ENCODE data around the gene IFIT1. TPM values are rescaled to one million over a fixed set of nuclear protein-coding genes. Genes with fewer than 3 reads are reported as not detected.
A peak's percentile ranks its signal among the peaks of the same experiment; 100 is the strongest.
"Not testable (repeated sequence)": the region's sequence is repeated elsewhere in the genome, so short reads cannot be mapped to it uniquely, and the experiment has no call there.

Gene IFIT1, protein sequence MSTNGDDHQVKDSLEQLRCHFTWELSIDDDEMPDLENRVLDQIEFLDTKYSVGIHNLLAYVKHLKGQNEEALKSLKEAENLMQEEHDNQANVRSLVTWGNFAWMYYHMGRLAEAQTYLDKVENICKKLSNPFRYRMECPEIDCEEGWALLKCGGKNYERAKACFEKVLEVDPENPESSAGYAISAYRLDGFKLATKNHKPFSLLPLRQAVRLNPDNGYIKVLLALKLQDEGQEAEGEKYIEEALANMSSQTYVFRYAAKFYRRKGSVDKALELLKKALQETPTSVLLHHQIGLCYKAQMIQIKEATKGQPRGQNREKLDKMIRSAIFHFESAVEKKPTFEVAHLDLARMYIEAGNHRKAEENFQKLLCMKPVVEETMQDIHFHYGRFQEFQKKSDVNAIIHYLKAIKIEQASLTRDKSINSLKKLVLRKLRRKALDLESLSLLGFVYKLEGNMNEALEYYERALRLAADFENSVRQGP
- 5.7 TPM for total RNA-seq

DNA sequence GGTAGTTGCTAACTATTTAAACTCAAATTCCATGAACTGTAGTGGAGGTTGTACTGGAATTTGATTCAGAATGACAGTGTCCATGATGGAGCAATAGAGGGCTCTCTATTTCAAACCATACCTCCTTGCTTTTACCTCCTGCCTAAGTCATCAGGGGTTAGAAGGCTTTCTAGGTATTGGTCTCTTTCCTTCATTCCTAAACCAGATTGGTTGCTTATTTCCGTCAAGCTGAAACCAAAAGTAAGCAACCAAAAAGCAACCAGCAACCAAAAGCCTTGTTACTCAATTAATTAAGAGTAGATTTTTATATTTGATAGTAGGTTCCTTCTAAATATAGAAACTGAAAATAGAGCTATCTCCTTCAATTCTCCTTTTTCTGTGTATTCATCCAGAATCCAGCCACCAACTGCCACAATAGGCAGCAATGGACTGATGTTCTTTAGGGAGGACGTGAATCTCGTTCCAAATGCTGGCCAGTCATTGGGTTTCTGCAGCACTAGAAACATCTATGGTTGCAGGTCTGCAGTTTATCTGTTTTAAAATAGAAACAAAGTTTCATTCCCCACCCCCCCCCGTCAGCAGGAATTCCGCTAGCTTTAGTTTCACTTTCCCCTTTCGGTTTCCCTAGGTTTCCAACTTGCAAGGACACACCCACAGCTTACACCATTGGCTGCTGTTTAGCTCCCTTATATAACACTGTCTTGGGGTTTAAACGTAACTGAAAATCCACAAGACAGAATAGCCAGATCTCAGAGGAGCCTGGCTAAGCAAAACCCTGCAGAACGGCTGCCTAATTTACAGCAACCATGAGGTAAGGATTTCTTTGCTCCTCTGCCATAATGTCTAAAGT is at the start of gene IFIT1:
IFIT1 (plus strand) TSS at position 717 of the 850 bp plus-strand sequence; CDS start at position 807, 90 bp downstream.
- no peak for FAIRE-seq
- DNase-seq (ENCODE audit: low spot score in 2 of 2): peak; percentile 39 to 51

DNA sequence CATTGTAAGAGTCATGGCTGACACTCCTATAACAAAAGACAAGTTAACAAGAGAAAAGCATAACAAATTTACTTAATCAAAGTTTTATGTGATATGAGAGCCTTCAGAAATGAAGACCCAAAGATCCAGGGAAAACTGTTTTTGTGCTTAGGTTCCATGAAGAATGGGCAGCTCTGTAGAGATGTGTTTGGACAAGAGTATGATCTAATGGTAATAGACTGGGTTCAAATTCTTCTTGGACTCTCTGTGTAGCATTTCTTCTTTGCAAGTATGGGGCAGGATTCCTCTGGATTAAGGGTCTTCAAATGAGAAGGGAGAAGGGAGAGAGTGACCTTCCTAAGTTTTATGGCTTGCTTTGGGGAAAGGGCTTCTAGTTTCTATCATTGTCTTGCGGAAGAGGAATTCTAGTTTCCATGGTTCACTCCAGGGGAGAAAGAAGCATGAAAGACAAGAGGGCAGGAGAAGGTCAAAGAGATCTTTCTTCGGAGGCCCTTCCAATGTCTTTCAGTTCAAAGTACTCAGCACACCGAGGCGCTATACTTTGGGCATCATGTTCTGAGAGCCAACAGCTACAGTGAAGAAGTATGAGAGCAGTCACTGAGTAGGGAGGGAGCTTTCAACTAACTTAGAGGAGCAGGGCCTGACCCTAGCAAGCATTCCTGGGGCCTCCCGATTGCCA is 49.2 kb upstream of the IFIT1 start:
- DNase-seq (ENCODE audit: low spot score in 2 of 2): no peak

DNA sequence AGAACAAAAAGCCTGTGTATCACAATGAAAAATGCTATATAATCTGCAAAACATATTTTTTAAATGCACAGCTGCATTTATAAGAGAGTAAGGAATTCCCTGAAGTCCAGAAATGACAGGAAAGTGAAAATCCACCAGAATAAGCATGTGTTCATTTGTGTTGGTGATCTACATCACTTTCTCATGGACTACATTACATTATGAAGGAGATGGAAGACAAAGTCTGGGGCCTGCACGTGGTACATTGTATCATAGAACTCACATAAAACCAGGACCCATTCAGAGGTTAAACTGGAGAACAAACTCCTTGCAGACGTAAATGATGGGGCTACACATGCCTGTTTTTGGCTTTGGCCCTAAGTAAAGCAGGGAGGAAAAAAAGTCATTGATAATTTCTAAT is 48.3 kb upstream of the IFIT1 start:
- no peak for DNase-seq (ENCODE audit: low spot score in 2 of 2)
- FAIRE-seq: no peak

More for the DNA sequence above, 49.2 kb upstream of the IFIT1 start:
- no peak for FAIRE-seq

DNA sequence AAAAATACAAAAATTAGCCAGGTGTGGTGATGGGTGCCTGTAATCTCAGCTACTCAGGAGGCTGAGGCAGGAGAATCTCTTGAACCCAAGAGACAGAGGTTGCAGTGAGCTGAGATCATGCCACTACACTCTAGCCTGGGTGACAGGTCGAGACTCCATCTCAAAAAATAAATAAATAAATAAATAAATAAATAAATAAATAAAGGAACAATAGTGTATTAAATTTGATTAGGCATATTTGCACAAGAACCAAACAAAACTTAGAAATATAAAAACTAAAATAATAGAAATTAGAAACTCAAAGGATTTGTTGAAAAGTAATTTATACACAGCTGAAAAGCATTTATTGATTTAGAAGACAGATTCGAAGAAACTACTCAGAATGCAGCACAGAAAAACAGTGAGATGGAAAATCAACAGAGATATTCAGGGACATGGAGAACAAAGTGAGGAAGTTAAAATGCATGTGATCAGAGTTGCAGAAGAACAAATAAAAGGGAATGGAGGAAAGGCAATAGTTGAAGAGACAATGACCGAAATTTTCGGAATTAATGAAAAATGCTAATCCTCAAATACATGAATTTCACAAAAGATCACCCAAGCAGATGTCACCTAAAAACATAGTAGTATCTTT is 46.9 kb upstream of the IFIT1 start:
- no peak for DNase-seq (ENCODE audit: low spot score in 2 of 2)
- no peak for FAIRE-seq

DNA sequence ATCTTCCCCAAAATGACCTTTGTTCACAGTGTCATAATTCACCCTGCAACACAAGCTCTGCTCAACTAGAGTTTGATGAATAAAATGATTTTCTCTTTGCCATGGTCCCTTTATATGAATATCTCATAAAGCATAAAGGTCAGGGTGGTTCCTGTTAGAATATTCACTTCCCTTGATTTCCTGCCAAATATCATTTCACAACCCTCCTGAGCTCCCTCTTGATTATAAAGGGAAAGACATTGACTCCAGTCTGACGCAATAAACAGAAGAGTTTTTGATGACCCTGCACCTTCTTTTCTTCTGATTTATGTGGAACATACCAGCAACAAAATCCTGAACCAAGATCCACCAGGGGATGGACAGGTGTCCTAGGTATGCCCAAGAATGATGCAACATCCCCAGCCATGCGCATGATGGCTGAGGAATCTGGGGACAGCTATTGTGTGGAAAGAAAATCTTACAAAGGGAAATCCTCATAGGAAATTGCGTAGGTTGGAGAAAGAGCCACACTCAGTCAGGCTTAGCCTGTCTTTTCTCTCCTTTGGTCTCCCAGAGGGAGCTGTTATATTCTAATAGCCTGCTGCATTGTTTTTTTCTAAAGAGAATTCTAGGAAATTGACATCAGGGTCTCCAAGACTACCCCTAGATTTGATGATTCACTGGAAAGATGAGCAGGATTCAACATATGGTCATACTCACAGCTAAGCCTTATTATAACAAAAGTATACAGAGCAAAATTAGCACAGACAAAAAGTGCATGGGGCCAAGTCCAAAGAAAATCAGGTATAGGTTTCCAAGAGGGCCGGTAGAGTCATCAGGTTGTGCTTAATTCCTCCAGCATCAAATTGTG is 45.8 kb upstream of the IFIT1 start:
- no peak for FAIRE-seq
- DNase-seq (ENCODE audit: low spot score in 2 of 2): no peak

DNA sequence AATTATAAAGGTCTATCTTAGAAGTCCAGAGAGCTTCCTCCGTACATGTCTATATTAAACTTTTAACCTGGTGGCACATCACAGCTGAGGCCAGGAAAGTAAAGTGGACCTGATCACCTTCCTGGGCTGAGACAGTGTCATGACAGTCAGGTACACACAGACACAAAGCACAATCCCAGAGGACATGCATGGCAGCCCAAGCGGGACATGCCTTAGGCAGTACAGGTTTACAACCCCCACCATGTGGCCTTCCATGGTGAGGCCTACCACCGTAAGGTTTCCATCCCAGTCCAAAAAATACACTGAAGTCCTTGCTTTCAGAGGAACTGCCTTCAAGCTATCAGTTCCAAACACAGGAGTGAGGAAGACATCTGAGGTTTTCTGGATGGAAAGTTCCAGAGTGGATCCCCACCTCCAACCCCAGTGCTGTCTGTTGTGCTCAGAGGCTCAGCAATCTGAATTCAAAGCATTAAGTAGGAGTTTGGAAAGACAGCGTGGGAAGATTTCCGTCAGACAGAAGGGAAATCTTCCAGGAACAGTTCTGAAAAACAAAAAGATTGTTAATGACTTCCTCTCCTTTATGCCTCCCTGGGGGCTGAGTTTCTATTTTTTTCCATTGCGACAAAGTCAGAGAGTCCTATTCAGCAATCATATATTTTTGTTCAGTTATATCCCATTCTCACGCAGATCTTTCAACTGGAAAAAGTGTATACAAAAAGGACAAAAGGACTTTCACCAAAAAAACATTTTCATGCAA is 44.5 kb upstream of the IFIT1 start:
- no peak for FAIRE-seq
- no peak for DNase-seq (ENCODE audit: low spot score in 2 of 2)

DNA sequence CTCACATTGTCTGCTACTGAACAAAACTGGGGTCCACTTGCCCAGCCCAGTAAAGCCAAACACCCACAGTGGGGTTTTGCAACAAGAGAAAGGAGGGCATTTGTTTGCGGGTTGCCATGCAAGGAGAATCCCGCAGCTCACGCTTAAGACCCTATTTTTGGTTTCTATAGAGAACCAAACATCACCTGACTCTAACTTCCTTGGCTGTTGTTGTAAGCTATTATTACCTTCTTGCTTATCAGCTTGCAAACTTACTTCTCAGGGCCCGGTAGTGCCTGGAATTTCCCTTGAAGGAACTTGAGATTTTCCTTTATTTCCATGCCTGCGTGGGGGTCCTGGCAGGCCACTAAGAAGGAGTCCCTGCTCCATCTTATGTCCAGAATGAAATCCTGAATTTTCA is 43.9 kb upstream of the IFIT1 start:
- DNase-seq (ENCODE audit: low spot score in 2 of 2) (no peak), FAIRE-seq (no peak)

DNA sequence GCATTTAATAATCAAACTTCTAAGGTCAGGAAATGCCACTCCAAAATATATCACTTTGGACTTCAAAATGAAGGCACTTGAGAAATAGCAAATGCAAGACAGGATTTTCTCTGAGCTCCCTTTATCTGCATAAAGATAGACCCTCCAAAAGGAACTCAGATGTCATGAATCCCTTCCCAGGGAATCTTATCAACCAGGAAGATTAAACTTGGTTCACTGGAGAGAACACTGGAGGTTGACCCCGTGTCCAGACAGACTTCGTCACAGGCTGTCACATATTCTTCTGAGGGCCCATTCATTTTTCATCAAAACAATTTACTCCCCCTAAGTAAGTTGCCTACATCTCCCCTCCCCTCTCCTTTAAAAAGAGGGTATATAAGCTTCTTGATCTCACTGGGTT is 43.4 kb upstream of the IFIT1 start:
- DNase-seq (ENCODE audit: low spot score in 2 of 2) (no peak), FAIRE-seq (no peak)

DNA sequence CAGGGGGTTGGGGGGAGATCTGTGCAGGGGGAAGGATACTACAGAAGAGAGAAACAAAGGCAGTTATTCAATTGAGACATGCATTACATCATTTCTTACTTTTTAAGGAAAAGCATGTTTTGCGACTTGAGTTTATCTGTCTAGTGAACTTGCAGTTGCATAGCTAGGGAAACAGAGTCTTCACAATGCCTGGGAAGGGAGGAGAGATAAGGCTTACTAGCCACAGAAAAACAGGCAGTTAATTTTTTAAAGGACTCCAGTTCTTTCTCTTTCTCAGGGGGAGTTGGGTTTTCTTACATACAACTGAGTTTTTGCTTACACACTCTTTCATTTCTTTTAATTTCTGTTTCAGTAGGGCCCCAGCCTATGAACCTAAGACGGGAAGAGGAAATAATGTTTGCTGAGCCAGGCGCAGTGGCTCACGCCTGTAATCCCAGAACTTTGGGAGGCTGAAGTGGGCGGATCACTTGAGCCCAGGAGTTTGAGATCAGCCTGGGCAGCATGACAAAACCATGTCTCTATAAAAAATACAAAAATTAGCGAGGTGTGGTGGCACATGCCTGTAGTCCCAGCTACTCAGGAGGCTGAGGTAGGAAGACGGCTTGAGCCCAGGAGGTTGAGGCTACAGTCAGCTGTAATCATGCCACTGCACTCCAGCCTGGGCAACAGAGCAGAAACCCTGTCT is 41.6 kb upstream of the IFIT1 start:
- not testable (repeated sequence) for DNase-seq (ENCODE audit: low spot score in 2 of 2); FAIRE-seq

DNA sequence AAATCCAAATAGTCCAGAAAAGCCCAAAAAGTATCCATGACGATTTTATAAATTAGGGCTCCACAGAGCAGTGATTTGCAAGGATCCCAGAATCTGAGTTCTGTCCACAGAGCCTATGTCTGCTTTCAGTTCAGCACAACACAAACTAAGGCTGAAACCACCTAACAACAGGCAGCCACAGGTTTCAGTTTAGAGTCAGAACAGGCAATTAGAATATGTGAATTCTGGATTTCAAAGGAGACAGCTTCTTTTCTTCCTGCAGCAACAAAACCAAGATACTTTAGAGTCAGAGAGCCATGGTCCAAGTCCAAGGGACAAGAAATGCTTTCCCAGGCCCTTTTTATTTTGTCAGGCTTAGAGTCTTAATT is 41.0 kb upstream of the IFIT1 start:
- FAIRE-seq (no peak), DNase-seq (ENCODE audit: low spot score in 2 of 2) (no peak)

DNA sequence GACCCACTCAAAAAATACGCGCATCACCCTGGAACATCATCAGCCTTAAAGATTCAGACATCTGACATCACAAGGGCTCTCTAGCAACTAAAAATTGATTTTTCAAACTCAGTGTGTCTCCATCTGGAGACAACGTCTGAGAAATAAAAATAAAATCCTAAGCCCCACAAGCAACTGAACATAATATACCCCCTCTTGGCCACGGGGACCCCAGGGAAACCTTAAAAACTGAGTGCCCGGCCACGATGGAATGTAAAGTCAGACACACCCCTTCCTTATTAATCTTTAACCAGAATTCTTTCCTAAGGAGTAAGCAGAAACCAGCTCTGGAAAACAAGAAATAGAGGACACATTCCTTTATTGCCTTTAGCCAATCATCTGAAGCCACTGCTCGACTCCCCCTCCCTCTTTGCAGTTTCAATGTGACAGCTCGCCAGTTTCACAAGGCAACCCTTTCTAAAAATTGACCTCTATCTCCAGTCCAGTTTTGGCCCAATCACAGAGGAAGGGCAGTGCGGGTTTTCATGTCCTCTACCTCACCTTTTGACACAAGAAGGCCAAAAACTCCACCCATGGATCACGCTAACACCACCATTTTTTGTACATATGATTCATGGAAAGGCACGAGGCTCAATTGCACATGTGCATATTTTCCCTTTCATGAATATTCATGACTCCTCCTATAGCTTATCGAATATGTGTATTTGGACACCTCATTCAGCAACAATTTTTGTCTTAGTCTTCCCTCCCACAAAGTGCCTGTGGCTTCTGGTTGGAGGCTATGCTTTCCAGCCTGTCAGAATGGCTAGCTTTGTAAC is 40.4 kb upstream of the IFIT1 start:
- DNase-seq (ENCODE audit: low spot score in 2 of 2) (no peak), FAIRE-seq (no peak)

DNA sequence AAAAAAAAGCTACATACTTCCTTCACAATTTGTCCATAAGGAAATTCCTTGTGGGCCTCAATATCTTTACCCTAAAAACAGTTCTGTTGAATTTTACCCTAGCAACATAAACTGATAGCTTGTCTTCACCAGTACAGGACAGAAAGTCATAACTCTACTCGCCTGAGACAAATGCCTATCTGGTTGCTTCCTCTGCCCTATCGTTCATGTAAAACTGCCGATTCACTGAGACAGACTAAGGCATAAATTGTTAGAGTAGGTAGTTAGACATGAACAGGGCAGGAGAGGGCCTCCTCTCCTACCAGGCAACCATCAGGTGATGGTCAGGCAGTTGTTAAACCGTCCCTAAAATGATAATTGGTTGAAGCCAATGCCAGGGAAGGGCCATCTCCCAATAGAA is 39.6 kb upstream of the IFIT1 start:
- FAIRE-seq (no peak), DNase-seq (ENCODE audit: low spot score in 2 of 2) (no peak)

DNA sequence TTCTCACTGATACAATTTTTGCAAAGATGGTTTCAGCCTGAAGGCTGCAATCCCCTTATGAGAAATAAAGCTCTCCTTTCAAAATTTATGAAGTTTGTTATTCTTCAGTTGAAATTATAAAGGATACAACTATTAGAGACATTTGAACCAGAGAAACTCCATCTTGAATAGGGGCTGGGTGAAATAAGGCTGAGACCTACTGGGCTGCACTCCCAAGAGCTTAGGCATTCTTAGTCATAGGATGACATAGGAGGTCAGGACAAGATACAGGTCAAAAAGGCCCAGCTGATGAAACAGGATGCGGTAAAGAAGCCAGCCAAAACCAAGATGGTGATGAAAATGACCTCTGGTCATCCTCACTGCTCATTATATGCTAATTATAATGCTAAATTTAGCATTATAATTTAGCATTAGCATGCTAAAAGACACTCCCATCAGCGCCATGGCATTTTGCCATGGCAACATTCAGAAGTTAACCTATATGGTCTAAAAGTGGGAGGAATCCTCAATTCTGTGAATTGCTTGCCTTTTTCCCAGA is 37.0 kb upstream of the IFIT1 start:
- FAIRE-seq (no peak), DNase-seq (ENCODE audit: low spot score in 2 of 2) (no peak)

DNA sequence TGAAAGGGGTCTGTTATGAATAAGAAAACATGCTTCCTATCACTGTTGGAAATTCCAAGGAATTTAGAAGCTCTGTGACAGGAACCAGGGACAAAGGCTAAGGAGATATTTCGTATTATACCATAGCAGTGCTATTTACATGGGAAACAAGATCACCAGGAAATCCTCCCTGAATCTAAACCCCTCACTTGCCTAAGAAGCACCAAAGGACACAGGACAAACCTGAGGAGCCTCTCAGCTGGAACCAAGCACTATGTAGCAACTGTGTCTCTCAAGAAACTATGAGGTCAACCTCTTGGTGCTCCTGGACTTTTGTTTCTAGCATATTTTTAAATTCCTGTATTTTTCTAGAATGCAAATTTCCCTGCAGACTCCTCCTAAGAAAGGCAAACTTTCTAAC is 35.3 kb upstream of the IFIT1 start:
- FAIRE-seq (no peak), DNase-seq (ENCODE audit: low spot score in 2 of 2) (no peak)

DNA sequence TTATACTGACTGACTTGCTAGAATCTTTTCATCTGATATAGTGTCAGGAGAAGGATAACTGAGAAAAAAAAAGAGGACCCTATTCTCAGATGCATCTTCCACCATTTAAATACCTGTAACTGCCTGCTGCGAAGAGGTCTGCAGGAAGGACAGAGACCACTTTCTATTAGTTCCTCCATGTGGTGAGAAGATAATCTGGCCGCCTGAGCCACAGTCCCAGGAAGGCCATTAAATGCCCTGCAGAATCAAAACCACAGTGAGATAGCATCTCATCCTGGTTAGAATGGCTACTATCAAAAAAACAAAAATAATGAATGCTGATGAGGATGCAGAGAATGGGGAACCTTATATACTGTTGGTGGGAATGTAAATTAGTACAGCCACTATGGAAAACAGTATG is 34.4 kb upstream of the IFIT1 start:
- DNase-seq (ENCODE audit: low spot score in 2 of 2) (no peak), FAIRE-seq (no peak)

DNA sequence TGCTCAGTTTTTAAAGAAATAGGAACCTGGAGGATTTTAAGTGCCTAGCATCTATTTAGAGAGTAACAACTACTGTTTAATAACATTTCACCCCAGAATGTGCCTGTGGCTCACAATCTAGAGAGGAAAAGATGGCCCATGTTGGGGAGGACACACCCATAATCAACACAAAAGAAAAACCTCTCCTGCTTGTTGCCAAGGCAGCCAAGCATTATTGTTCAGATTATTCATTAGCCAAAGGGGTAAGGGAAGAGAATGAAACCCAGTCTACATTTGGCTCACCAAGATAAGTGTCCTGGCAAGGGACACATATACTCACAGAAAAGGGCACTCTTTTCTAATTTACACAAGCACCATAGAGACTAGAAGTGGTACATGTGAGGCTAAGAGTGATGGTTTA is 32.3 kb upstream of the IFIT1 start:
- no peak for DNase-seq (ENCODE audit: low spot score in 2 of 2)
- no peak for FAIRE-seq

DNA sequence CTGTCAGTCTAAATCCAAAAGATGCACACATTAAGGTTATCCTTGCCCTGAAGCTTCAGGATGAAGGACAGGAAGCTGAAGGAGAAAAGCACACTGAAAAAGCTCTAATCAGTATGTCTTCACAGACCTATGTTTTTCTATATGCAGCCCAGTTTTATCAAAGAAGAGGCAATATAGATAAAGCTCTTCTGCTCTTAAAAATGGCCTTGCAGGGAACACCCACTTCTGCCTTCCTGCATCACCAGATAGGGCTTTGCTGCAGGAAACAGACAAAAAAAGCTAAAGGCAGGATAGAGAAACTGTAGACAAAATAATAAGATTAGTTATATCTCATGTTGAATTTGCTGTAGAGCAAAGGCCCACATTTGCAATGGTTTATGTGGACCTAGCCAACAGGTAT is 29.5 kb upstream of the IFIT1 start:
- FAIRE-seq (no peak), DNase-seq (ENCODE audit: low spot score in 2 of 2) (no peak)
